MM.1S (cell line): ENCODE data around the gene OXSR1.

ENCODE experiments used
- EZH2 ChIP-seq: fragments of 300-600 bp; sonication (generic); optimal IDR thresholded peaks from 2 replicates; pipeline ENCODE3; 2017; ENCODE audit warnings: low read depth, mild to moderate bottlenecking, antibody characterized with exemption, low read length, mixed read lengths
- EZH2phosphoT487 ChIP-seq: fragments of 300-600 bp; sonication (generic); IDR thresholded peaks from 2 replicates; pipeline ENCODE4 v1.6.1; 2018; ENCODE audit warnings: antibody characterized with exemption, low read length
- TF ChIP-seq, protein P1 (sequence below): fragments of 300-600 bp; sonication (generic); IDR thresholded peaks from 2 replicates; pipeline ENCODE4 v1.5.1; 2016; ENCODE audit warnings: antibody characterized with exemption, low read length, mixed read lengths

DNA sequence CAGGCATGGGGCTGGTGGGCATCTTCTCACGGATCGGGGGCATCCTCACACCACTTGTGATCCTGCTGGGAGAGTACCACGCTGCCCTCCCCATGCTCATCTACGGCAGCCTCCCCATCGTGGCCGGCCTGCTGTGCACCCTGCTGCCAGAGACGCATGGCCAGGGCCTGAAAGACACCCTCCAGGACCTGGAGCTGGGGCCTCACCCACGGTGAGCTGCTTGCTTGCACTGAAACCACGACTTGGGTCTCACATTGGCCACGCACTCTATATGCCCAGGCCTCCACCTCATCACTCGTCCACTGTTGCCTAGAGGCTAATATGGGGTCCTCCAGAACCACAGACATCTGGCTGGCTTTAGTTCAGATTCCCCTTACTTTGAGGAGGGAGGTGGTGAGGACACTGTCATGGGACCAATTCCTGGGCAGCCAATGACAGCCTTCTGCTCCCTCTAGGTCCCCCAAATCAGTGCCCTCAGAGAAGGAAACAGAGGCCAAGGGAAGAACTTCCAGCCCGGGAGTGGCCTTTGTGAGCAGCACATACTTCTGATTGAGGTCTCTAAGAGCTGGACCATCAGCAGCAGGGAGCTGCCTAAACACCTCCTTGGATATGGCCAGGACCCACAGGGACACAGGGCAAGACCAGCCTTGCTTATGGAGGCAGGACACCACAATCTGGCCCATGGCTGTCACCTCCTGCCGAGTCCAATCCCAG is 111.7 kb downstream of the OXSR1 start:
- TF ChIP-seq, protein P1, sequence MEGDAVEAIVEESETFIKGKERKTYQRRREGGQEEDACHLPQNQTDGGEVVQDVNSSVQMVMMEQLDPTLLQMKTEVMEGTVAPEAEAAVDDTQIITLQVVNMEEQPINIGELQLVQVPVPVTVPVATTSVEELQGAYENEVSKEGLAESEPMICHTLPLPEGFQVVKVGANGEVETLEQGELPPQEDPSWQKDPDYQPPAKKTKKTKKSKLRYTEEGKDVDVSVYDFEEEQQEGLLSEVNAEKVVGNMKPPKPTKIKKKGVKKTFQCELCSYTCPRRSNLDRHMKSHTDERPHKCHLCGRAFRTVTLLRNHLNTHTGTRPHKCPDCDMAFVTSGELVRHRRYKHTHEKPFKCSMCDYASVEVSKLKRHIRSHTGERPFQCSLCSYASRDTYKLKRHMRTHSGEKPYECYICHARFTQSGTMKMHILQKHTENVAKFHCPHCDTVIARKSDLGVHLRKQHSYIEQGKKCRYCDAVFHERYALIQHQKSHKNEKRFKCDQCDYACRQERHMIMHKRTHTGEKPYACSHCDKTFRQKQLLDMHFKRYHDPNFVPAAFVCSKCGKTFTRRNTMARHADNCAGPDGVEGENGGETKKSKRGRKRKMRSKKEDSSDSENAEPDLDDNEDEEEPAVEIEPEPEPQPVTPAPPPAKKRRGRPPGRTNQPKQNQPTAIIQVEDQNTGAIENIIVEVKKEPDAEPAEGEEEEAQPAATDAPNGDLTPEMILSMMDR = no peak
- TF ChIP-seq EZH2 (no peak), EZH2phosphoT487 (no peak)
